ENCODE results near the gene ELMO2. TPM values are rescaled to one million over a fixed set of nuclear protein-coding genes. Genes with fewer than 3 reads are reported as not detected.

The ELMO2 gene
- total and polyA plus RNA-seq, 12 donors = 17.2 to 46.0 (median 27.5) TPM

- DNase-seq (no peak), ATAC-seq (no peak)
- no peak for TF ChIP-seq CTCF (IDR thresholded peaks at IDR 0.05)
- no peaks in the 10 kb centered on the region for H3K36me3 ChIP-seq
- 43 to 50% methylated on average over 3 of the region's 3 CpGs for WGBS, 2 donors
- H3K4me1 ChIP-seq = peaks cover 0 to 4% (median 0%) of the 10 kb centered on the region in 9 donors
- intact Hi-C loops (cut with DNase I) = no loop called here
- H3K27ac ChIP-seq = no peak overlapping the region
- H3K9me3 ChIP-seq = no peaks in the 10 kb centered on the region
- peaks cover 0 to 70% (median 38%) of the 10 kb centered on the region in 7 donors for H3K27me3 ChIP-seq
- H3K4me3 ChIP-seq = no peak overlapping the region
Observed at GRCh38 chr20:46423342-46423741, 16.9 kb upstream of the ELMO2 start.

GRCh38 chr20:46420878-46421277 lies 14.5 kb upstream of the ELMO2 start:
- TF ChIP-seq CTCF (IDR thresholded peaks at IDR 0.05) = no peak
- no peak for DNase-seq
- peaks cover 0 to 4% (median 0%) of the 10 kb centered on the region in 9 donors for H3K4me1 ChIP-seq
- no peaks in the 10 kb centered on the region for H3K36me3 ChIP-seq
- no peak overlapping the region for H3K4me3 ChIP-seq
- intact Hi-C loops (cut with DNase I) = no loop called here
- peaks cover 0 to 48% (median 27%) of the 10 kb centered on the region in 7 donors for H3K27me3 ChIP-seq
- peaks cover 0 to 9% (median 0%) of the 10 kb centered on the region in 11 donors for H3K9me3 ChIP-seq
- WGBS, 2 donors = 19 to 22% methylated on average over 5 of the region's 5 CpGs
- ATAC-seq = no peak
- H3K27ac ChIP-seq = no peak overlapping the region

- Histone ChIP-seq H3K27ac (no peak overlapping the region), H3K4me1 (peaks cover 0 to 4% (median 0%) of the 10 kb centered on the region in 9 donors), H3K9me3 (peaks cover 0 to 9% (median 0%) of the 10 kb centered on the region in 11 donors), H3K27me3 (peaks cover 0 to 38% (median 21%) of the 10 kb centered on the region in 7 donors), H3K36me3 (no peaks in the 10 kb centered on the region), H3K4me3 (no peak overlapping the region)
- ATAC-seq (no peak), DNase-seq (no peak)
- WGBS, 2 donors = 77 to 85% methylated on average over 1 of the region's 1 CpG
- intact Hi-C loops (cut with DNase I) = no loop called here
- TF ChIP-seq CTCF (IDR thresholded peaks at IDR 0.05) = no peak
Observed at GRCh38 chr20:46419882-46420281, 13.5 kb upstream of the ELMO2 start.

- Histone ChIP-seq H3K4me1 (peaks cover 0 to 4% (median 0%) of the 10 kb centered on the region in 9 donors), H3K9me3 (peaks cover 0 to 9% (median 0%) of the 10 kb centered on the region in 11 donors), H3K36me3 (no peaks in the 10 kb centered on the region), H3K27ac (no peak overlapping the region), H3K27me3 (peaks cover 0 to 17% (median 0%) of the 10 kb centered on the region in 7 donors), H3K4me3 (no peak overlapping the region)
- no peak for TF ChIP-seq CTCF (IDR thresholded peaks at IDR 0.05)
- DNase-seq = no peak
- no peak for ATAC-seq
- WGBS, 2 donors = 69 to 71% methylated on average over 2 of the region's 2 CpGs
- intact Hi-C loops (cut with DNase I) = no loop called here
Observed at GRCh38 chr20:46416839-46417238, 10.4 kb upstream of the ELMO2 start.
